NCI-H2196 treated with DMSO at 0.1 percent for 48 hours (cell line): ENCODE results near the gene CEP57L1.
A peak's percentile ranks its signal among the peaks of the same experiment; 100 is the strongest.
"Not testable (repeated sequence)": the region's sequence is repeated elsewhere in the genome, so short reads cannot be mapped to it uniquely, and the experiment has no call there.

ENCODE experiments used
- DNase-seq: peaks from one replicate; lab custom pipeline; 2025; ENCODE audit not compliant: unreplicated experiment; lab: John Stamatoyannopoulos, UW

Gene CEP57L1

GRCh38 chr6:109073344-109074132 is 21.8 kb upstream of the CEP57L1 start:
- DNase-seq, result peak; percentile 55

GRCh38 chr6:109074133-109074415 is 21.2 kb upstream of the CEP57L1 start:
- no peak for DNase-seq

GRCh38 chr6:109075934-109076333 is 19.4 kb upstream of the CEP57L1 start:
- no peak for DNase-seq

- DNase-seq, result no peak
Observed at GRCh38 chr6:109076377-109076776, 18.9 kb upstream of the CEP57L1 start.

GRCh38 chr6:109079981-109080380 is 15.3 kb upstream of the CEP57L1 start:
- DNase-seq, result no peak

GRCh38 chr6:109081026-109081425 is 14.3 kb upstream of the CEP57L1 start:
- no peak for DNase-seq

- DNase-seq, result no peak
Observed at GRCh38 chr6:109081516-109082187, 13.7 kb upstream of the CEP57L1 start.

GRCh38 chr6:109082188-109082577 is 13.1 kb upstream of the CEP57L1 start:
- DNase-seq, result no peak

- no peak for DNase-seq
Observed at GRCh38 chr6:109083657-109084056, 11.7 kb upstream of the CEP57L1 start.

GRCh38 chr6:109084146-109084545 is 11.2 kb upstream of the CEP57L1 start:
- not testable (repeated sequence) for DNase-seq

GRCh38 chr6:109087661-109088264 is 7.5 kb upstream of the CEP57L1 start:
- no peak for DNase-seq

GRCh38 chr6:109088995-109089394 is 6.3 kb upstream of the CEP57L1 start:
- DNase-seq, result no peak

- DNase-seq, result no peak
Observed at GRCh38 chr6:109091314-109092024, 3.8 kb upstream of the CEP57L1 start.

- no peak for DNase-seq
Observed at GRCh38 chr6:109092074-109092473, 3.2 kb upstream of the CEP57L1 start.

GRCh38 chr6:109093732-109094415 is 1.4 kb upstream of the CEP57L1 start:
- DNase-seq, result no peak

- DNase-seq, result peak; percentile 96
Observed at GRCh38 chr6:109094416-109095035, 781 bp upstream of the CEP57L1 start, which contains the start of gene SESN1. SESN1 (minus strand) TSS chr6:109094846; CDS start chr6:109094073, 773 bp downstream.

- DNase-seq, result no peak
Observed at GRCh38 chr6:109095835-109096084, 453 bp downstream of the CEP57L1 start.

GRCh38 chr6:109096208-109096607 is 901 bp downstream of the CEP57L1 start:
- no peak for DNase-seq

- no peak for DNase-seq
Observed at GRCh38 chr6:109097661-109098060, 2.4 kb downstream of the CEP57L1 start.

- no peak for DNase-seq
Observed at GRCh38 chr6:109102762-109103161, 7.5 kb downstream of the CEP57L1 start.

- DNase-seq, result no peak
Observed at GRCh38 chr6:109103942-109104341, 8.6 kb downstream of the CEP57L1 start.
